Mesenchymal stem cell (in vitro differentiated cells and primary cell): ENCODE measurements around the gene PDE2A.

Experiments used
- DNase-seq: peaks from one replicate; pipeline ENCODE4 v3.0.0-alpha.2; 2013
- H2AFZ ChIP-seq: one replicate; pipeline ENCODE4 v1.6.1; 2013; ENCODE audit warnings: low read depth, mild to moderate bottlenecking, control low read depth, inconsistent platforms, low read length, moderate library complexity
- H2AK5ac ChIP-seq: 2 replicates; pipeline ENCODE4 v1.6.1; 2013; ENCODE audit warnings: low read length, moderate library complexity, mild to moderate bottlenecking, inconsistent platforms; ENCODE audit not compliant: severe bottlenecking
- H2BK120ac ChIP-seq: one replicate; pipeline ENCODE4 v1.6.1; 2013; ENCODE audit warnings: low read depth, mild to moderate bottlenecking, inconsistent platforms, low read length, moderate library complexity
- H2BK12ac ChIP-seq, 2 experiments: one replicate each; pipeline ENCODE4 v1.6.1; 2013; ENCODE audit warnings: inconsistent platforms in 2 of 2, low read length in 2 of 2, mild to moderate bottlenecking in 2 of 2, moderate library complexity in 2 of 2, control low read depth in 1 of 2
- H2BK15ac ChIP-seq: one replicate; pipeline ENCODE4 v1.6.1; 2013; ENCODE audit warnings: mild to moderate bottlenecking, low read depth, inconsistent platforms; ENCODE audit not compliant: poor library complexity, severe bottlenecking
- H2BK5ac ChIP-seq: 2 replicates; pipeline ENCODE4 v1.6.1; 2013; ENCODE audit warnings: low read depth, mild to moderate bottlenecking, low read length, control low read depth, inconsistent platforms; ENCODE audit not compliant: poor library complexity, severe bottlenecking
- H3K14ac ChIP-seq, 2 experiments: one replicate each; pipeline ENCODE4 v1.6.1; 2013; ENCODE audit warnings: inconsistent platforms in 2 of 2, low read length in 2 of 2, control low read depth in 1 of 2, mild to moderate bottlenecking in 1 of 2, moderate library complexity in 1 of 2
- H3K18ac ChIP-seq, 2 experiments: one replicate each; pipeline ENCODE4 v1.6.1; 2013; ENCODE audit warnings: inconsistent platforms in 2 of 2, low read length in 2 of 2, control low read depth in 1 of 2, low read depth in 1 of 2, mild to moderate bottlenecking in 1 of 2
- H3K23ac ChIP-seq, 2 experiments: one replicate each; pipeline ENCODE4 v1.6.1; 2013; ENCODE audit warnings: inconsistent platforms in 2 of 2, low read length in 2 of 2, mild to moderate bottlenecking in 2 of 2, moderate library complexity in 2 of 2, control low read depth in 1 of 2
- H3K27ac ChIP-seq: 2 replicates; pipeline ENCODE4 v1.5.1; 2013; ENCODE audit warnings: mild to moderate bottlenecking, moderate library complexity, low read length, control low read depth, inconsistent platforms; ENCODE audit not compliant: poor library complexity, severe bottlenecking
- H3K27me3 ChIP-seq, 2 experiments: 2 replicates each; pipeline versions ENCODE4 v1.6.1 to v1.7.0; 2013; ENCODE audit warnings: low read length in 2 of 2, mild to moderate bottlenecking in 2 of 2, moderate library complexity in 2 of 2, control low read depth in 1 of 2, inconsistent platforms in 1 of 2; ENCODE audit not compliant: control insufficient read depth in 1 of 2, insufficient read depth in 1 of 2
- H3K36me3 ChIP-seq, 2 experiments: 2 replicates each; pipeline versions ENCODE4 v1.6.1 to v1.7.0; 2013; ENCODE audit warnings: low read length in 2 of 2, control low read depth in 1 of 2, inconsistent platforms in 1 of 2, low read depth in 1 of 2, mild to moderate bottlenecking in 1 of 2; ENCODE audit not compliant: insufficient read depth in 2 of 2, control insufficient read depth in 1 of 2
- H3K4ac ChIP-seq, 2 experiments: one replicate each; pipeline ENCODE4 v1.6.1; 2013; ENCODE audit warnings: inconsistent platforms in 2 of 2, low read length in 2 of 2, mild to moderate bottlenecking in 2 of 2, moderate library complexity in 2 of 2, control low read depth in 1 of 2, low read depth in 1 of 2
- H3K4me1 ChIP-seq: 2 replicates; pipeline ENCODE4 v1.6.1; 2013; ENCODE audit warnings: low read depth, low read length, control low read depth; ENCODE audit not compliant: control insufficient read depth, insufficient read depth
- H3K4me2 ChIP-seq: 2 replicates; pipeline ENCODE4 v1.6.1; 2013; ENCODE audit warnings: low read length, mild to moderate bottlenecking, inconsistent platforms; ENCODE audit not compliant: poor library complexity, severe bottlenecking
- H3K4me3 ChIP-seq, 2 experiments: 2 replicates each; pipeline versions ENCODE4 v1.5.1 to v1.7.0; 2013; ENCODE audit warnings: low read length in 2 of 2, mild to moderate bottlenecking in 2 of 2, control low read depth in 1 of 2, low read depth in 1 of 2; ENCODE audit not compliant: insufficient read depth in 1 of 2
- H3K79me1 ChIP-seq: replicated peaks from 2 replicates; pipeline ENCODE4 v1.6.1; 2013; ENCODE audit warnings: mild to moderate bottlenecking, control low read depth, low read length, inconsistent platforms; ENCODE audit not compliant: poor library complexity, severe bottlenecking
- H3K9ac ChIP-seq: 2 replicates; pipeline ENCODE4 v1.7.0; 2013; ENCODE audit warnings: mild to moderate bottlenecking, low read length, moderate library complexity
- H3K9me3 ChIP-seq: 2 replicates; pipeline ENCODE4 v1.7.0; 2013; ENCODE audit warnings: mild to moderate bottlenecking, low read length; ENCODE audit not compliant: control insufficient read depth
- H4K8ac ChIP-seq: one replicate; pipeline ENCODE4 v1.6.1; 2013; ENCODE audit warnings: inconsistent platforms, mild to moderate bottlenecking, low read length, moderate library complexity
- H4K91ac ChIP-seq: one replicate; pipeline ENCODE4 v1.6.1; 2013; ENCODE audit warnings: mild to moderate bottlenecking, low read length, inconsistent platforms
- whole genome bisulfite sequencing: methylation state at CpG from one replicate; pipeline ENCODE4 v1.1.7; 2013; ENCODE audit warnings: mixed read lengths; 5-methylcytosine and 5-hydroxymethylcytosine counted together

Gene PDE2A

GRCh38 chr11:72578051-72578450, 96.2 kb downstream of the PDE2A start:
- Histone ChIP-seq H4K8ac (no peak overlapping the region), H2BK120ac (no peak overlapping the region), H3K36me3 (no peaks in the 10 kb centered on the region), H2AK5ac (no peak overlapping the region), H3K23ac (no peak overlapping the region), H3K9me3 (peaks cover under 1% of the 10 kb centered on the region), H3K14ac (no peak overlapping the region), H3K79me1 (no peaks in the 10 kb centered on the region), H3K4me1 (no peaks in the 10 kb centered on the region), H3K18ac (no peak overlapping the region), H2BK12ac (no peak overlapping the region), H3K4me3 (no peak overlapping the region), H3K27ac (no peak overlapping the region), H2AFZ (no peak overlapping the region), H2BK5ac (no peak overlapping the region), H2BK15ac (no peak overlapping the region), H3K9ac (no peak overlapping the region), H3K4me2 (no peak overlapping the region), H4K91ac (no peak overlapping the region), H3K4ac (no peak overlapping the region), H3K27me3 (peaks cover 50 to 63% of the 10 kb centered on the region in 2 experiments)
- DNase-seq: no peak
- WGBS: 95% methylated on average over 6 of the region's 6 CpGs

- Histone ChIP-seq H3K14ac (no peak overlapping the region), H2AFZ (no peak overlapping the region), H3K23ac (no peak overlapping the region), H3K4me1 (no peaks in the 10 kb centered on the region), H3K79me1 (no peaks in the 10 kb centered on the region), H3K36me3 (no peaks in the 10 kb centered on the region), H2BK5ac (no peak overlapping the region), H3K27ac (no peak overlapping the region), H3K9me3 (no peaks in the 10 kb centered on the region), H3K4ac (no peak overlapping the region), H2BK12ac (no peak overlapping the region), H3K18ac (no peak overlapping the region), H3K9ac (no peak overlapping the region), H4K8ac (no peak overlapping the region), H3K4me2 (no peak overlapping the region), H3K27me3 (peaks cover 42 to 55% of the 10 kb centered on the region in 2 experiments), H3K4me3 (no peak overlapping the region), H2BK120ac (no peak overlapping the region), H2AK5ac (no peak overlapping the region), H2BK15ac (no peak overlapping the region), H4K91ac (no peak overlapping the region)
- DNase-seq: no peak
- WGBS: 94% methylated on average over 14 of the region's 14 CpGs
Measured at GRCh38 chr11:72577271-72577721, 96.9 kb downstream of the PDE2A start.

- H3K4ac ChIP-seq: no peak overlapping the region
- H2AFZ ChIP-seq: no peak overlapping the region
- no peak overlapping the region for H3K18ac ChIP-seq
- no peaks in the 10 kb centered on the region for H3K4me1 ChIP-seq
- H4K91ac ChIP-seq: no peak overlapping the region
- no peak overlapping the region for H2AK5ac ChIP-seq
- H2BK15ac ChIP-seq: no peak overlapping the region
- H3K27me3 ChIP-seq: peaks cover 36 to 50% of the 10 kb centered on the region in 2 experiments
- H2BK5ac ChIP-seq: no peak overlapping the region
- H2BK12ac ChIP-seq: no peak overlapping the region
- H3K79me1 ChIP-seq: no peaks in the 10 kb centered on the region
- DNase-seq: no peak
- H4K8ac ChIP-seq: no peak overlapping the region
- no peak overlapping the region for H2BK120ac ChIP-seq
- no peak overlapping the region for H3K23ac ChIP-seq
- no peaks in the 10 kb centered on the region for H3K9me3 ChIP-seq
- no peak overlapping the region for H3K4me2 ChIP-seq
- no peak overlapping the region for H3K4me3 ChIP-seq
- no peak overlapping the region for H3K14ac ChIP-seq
- no peaks in the 10 kb centered on the region for H3K36me3 ChIP-seq
- WGBS: 96% methylated on average over 6 of the region's 6 CpGs
- H3K9ac ChIP-seq: no peak overlapping the region
- no peak overlapping the region for H3K27ac ChIP-seq
Measured at GRCh38 chr11:72576661-72577060, 97.6 kb downstream of the PDE2A start.

GRCh38 chr11:72576243-72576595, 98.0 kb downstream of the PDE2A start:
- H3K4me1 ChIP-seq: no peaks in the 10 kb centered on the region
- no peak overlapping the region for H3K14ac ChIP-seq
- H2BK120ac ChIP-seq: no peak overlapping the region
- H3K4ac ChIP-seq: no peak overlapping the region
- no peak overlapping the region for H3K27ac ChIP-seq
- no peak overlapping the region for H4K91ac ChIP-seq
- H3K4me3 ChIP-seq: no peak overlapping the region
- WGBS: 90% methylated on average over 5 of the region's 5 CpGs
- no peaks in the 10 kb centered on the region for H3K79me1 ChIP-seq
- H4K8ac ChIP-seq: no peak overlapping the region
- no peaks in the 10 kb centered on the region for H3K36me3 ChIP-seq
- H3K9me3 ChIP-seq: no peaks in the 10 kb centered on the region
- H2AK5ac ChIP-seq: no peak overlapping the region
- peaks cover 32 to 45% of the 10 kb centered on the region in 2 experiments for H3K27me3 ChIP-seq
- H2AFZ ChIP-seq: no peak overlapping the region
- H3K18ac ChIP-seq: no peak overlapping the region
- no peak overlapping the region for H3K4me2 ChIP-seq
- H3K23ac ChIP-seq: no peak overlapping the region
- DNase-seq: no peak
- H2BK12ac ChIP-seq: no peak overlapping the region
- H3K9ac ChIP-seq: no peak overlapping the region
- peak overlapping the region; percentile 13 for H2BK15ac ChIP-seq
- H2BK5ac ChIP-seq: no peak overlapping the region
